ENCODE measurements around the gene SRSF6. TPM values are rescaled to one million over a fixed set of nuclear protein-coding genes. Genes with fewer than 3 reads are reported as not detected.

Gene SRSF6
- total and polyA plus RNA-seq, 2 donors: 54.7 to 87.2 TPM

Small RNAs within 50 kb of the gene (small RNA-seq; reads per million reads assigned to genes)
- not detected for gene RF00019
- not detected for gene RNU6-1251P

Other genes with a start within 250 kb of the SRSF6 start
- 14.5 TPM for gene L3MBTL1, start 49.8 kb downstream of the SRSF6 start, total RNA-seq
- gene L3MBTL1, start 49.8 kb downstream of the SRSF6 start, polyA plus RNA-seq: 5.6 TPM
- 6.2 TPM for gene SGK2, start 101.1 kb downstream of the SRSF6 start, total RNA-seq
- 1.9 TPM for gene SGK2, start 101.1 kb downstream of the SRSF6 start, polyA plus RNA-seq
- 56.6 TPM for gene IFT52, start 133.0 kb downstream of the SRSF6 start, total RNA-seq
- gene IFT52, start 133.0 kb downstream of the SRSF6 start, polyA plus RNA-seq: 28.9 TPM
- 2.3 TPM for gene MYBL2, start 209.2 kb downstream of the SRSF6 start, total RNA-seq
- 0.38 TPM for gene MYBL2, start 209.2 kb downstream of the SRSF6 start, polyA plus RNA-seq

Data from urinary bladder (tissue), 2 donors.